Posterior cingulate gyrus (tissue), 11 donors: ENCODE results near the gene SDR42E2.
"Not testable (repeated sequence)": the region's sequence is repeated elsewhere in the genome, so short reads cannot be mapped to it uniquely, and the experiment has no call there.

Experiments
- DNase-seq, 10 donors: peaks; one replicate each; pipeline versions ENCODE4 v3.0.0 to v3.0.0-alpha.2; 2020 to 2021; ENCODE audit warnings: mixed read lengths in 3 of 10
- intact Hi-C: fragments of 100-400 bp; cut with DNase I; formaldehyde crosslinking; loops from one replicate; pipeline ENCODE4 v1.15.1; 2023

The SDR42E2 gene

GRCh38 chr16:22206842-22207714 is 44.8 kb downstream of the SDR42E2 start:
- intact Hi-C loops, result loop anchor here (1.0 kb wide), 1 partner anchor 90 kb away; the partner anchor contains the start of gene POLR3E
- DNase-seq, result peak; percentile 51 to 95 (median 62)

GRCh38 chr16:22207715-22208360 is 45.5 kb downstream of the SDR42E2 start:
- intact Hi-C loops, result no loop called here
- DNase-seq, result no peak

- intact Hi-C loops, result no loop called here
- no peak for DNase-seq
Observed at GRCh38 chr16:22210285-22210684, 48.0 kb downstream of the SDR42E2 start.

GRCh38 chr16:22210854-22211253 is 48.5 kb downstream of the SDR42E2 start:
- intact Hi-C loops, result no loop called here
- DNase-seq, result no peak

- no peak for DNase-seq
- intact Hi-C loops, result no loop called here
Observed at GRCh38 chr16:22213236-22213635, 50.9 kb downstream of the SDR42E2 start.

GRCh38 chr16:22213801-22214200 is 51.5 kb downstream of the SDR42E2 start:
- DNase-seq, result no peak
- intact Hi-C loops, result no loop called here

- DNase-seq, result no peak
- intact Hi-C loops, result no loop called here
Observed at GRCh38 chr16:22214402-22214801, 52.1 kb downstream of the SDR42E2 start.

GRCh38 chr16:22214889-22215288 is 52.6 kb downstream of the SDR42E2 start:
- intact Hi-C loops, result no loop called here
- no peak for DNase-seq

- peak in 5 of 10 donors; percentile 28 to 86 (median 45) for DNase-seq
Observed at GRCh38 chr16:22216191-22216831, 54.0 kb downstream of the SDR42E2 start.

GRCh38 chr16:22216832-22217225 is 54.5 kb downstream of the SDR42E2 start:
- DNase-seq, intact Hi-C loops: not testable (repeated sequence)

More at GRCh38 chr16:22216191-22216831, 54.0 kb downstream of the SDR42E2 start:
- intact Hi-C loops, result no loop called here

GRCh38 chr16:22217890-22218730 is 55.8 kb downstream of the SDR42E2 start:
- intact Hi-C loops, result no loop called here
- no peak for DNase-seq

- intact Hi-C loops, result no loop called here
- DNase-seq, result no peak
Observed at GRCh38 chr16:22219389-22220068, 57.2 kb downstream of the SDR42E2 start.

- intact Hi-C loops, result no loop called here
- DNase-seq, result no peak
Observed at GRCh38 chr16:22220069-22220440, 57.7 kb downstream of the SDR42E2 start.

GRCh38 chr16:22220714-22221113 is 58.4 kb downstream of the SDR42E2 start:
- peak; percentile 33 to 94 (median 63) for DNase-seq

GRCh38 chr16:22222006-22222405 is 59.7 kb downstream of the SDR42E2 start:
- intact Hi-C loops, result no loop called here
- DNase-seq, result no peak

More at GRCh38 chr16:22220714-22221113, 58.4 kb downstream of the SDR42E2 start:
- intact Hi-C loops, result no loop called here

GRCh38 chr16:22222998-22223397 is 60.7 kb downstream of the SDR42E2 start:
- DNase-seq, result no peak
- intact Hi-C loops, result no loop called here

- intact Hi-C loops, result no loop called here
- peak; percentile 19 to 94 (median 70) for DNase-seq
Observed at GRCh38 chr16:22225060-22225459, 62.8 kb downstream of the SDR42E2 start.

- intact Hi-C loops, result no loop called here
- DNase-seq, result no peak
Observed at GRCh38 chr16:22229889-22230288, 67.6 kb downstream of the SDR42E2 start.

- DNase-seq, result no peak
- intact Hi-C loops, result no loop called here
Observed at GRCh38 chr16:22232277-22233036, 70.2 kb downstream of the SDR42E2 start.
